Tibial nerve (tissue), 4 donors: Measurements from ENCODE around the gene NOP53.
"Not testable (repeated sequence)": the region's sequence is repeated elsewhere in the genome, so short reads cannot be mapped to it uniquely, and the experiment has no call there.

Experiments
- EP300 ChIP-seq, 2 donors: sonication (generic); formaldehyde crosslinking; IDR thresholded peaks; one replicate each; pipeline ENCODE4 v1.6.1; 2017; ENCODE audit warnings: antibody characterized with exemption in 2 of 2, mild to moderate bottlenecking in 1 of 2
- POLR2A ChIP-seq, 2 donors: fragments of 450-650 bp; IDR thresholded peaks; one replicate each; pipeline ENCODE4 v1.6.1; 2017; ENCODE audit warnings: antibody characterized with exemption in 2 of 2, mild to moderate bottlenecking in 2 of 2, moderate library complexity in 2 of 2
- TF ChIP-seq, protein P1 (sequence below), 5 experiments: fragments of 200-600 bp in 3 of 5; fragments of 450-650 bp in 2 of 5; sonication (generic) in 3 of 5; IDR thresholded peaks; one replicate each; pipeline ENCODE4 v1.5.1; 2016 to 2019; ENCODE audit warnings: antibody characterized with exemption in 5 of 5, mild to moderate bottlenecking in 3 of 5, moderate library complexity in 2 of 5

DNA sequence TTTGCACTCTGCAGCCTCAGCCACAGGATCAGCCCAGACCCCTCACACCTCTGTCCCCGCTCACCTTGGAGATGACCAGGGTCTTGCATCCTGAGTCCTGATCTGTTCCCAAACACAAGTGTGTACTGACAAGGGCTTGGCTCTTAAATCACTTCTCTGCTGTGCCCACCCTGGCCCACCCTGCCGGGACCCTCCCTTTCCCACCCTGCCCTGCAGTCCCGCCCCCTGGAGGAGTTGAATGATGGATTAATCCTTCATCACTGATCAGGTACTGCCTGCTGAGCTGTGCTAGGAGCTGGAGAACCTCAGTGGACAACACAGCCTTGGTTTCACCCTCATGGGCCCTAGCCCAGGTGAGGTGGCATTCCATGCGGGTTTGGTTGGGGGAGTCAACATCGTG lies 59.1 kb downstream of the NOP53 start, which contains the start of gene TPRX1:
- not testable (repeated sequence) for TF ChIP-seq POLR2A, EP300 (IDR thresholded peaks at IDR 0.05)
- TF ChIP-seq, protein P1, sequence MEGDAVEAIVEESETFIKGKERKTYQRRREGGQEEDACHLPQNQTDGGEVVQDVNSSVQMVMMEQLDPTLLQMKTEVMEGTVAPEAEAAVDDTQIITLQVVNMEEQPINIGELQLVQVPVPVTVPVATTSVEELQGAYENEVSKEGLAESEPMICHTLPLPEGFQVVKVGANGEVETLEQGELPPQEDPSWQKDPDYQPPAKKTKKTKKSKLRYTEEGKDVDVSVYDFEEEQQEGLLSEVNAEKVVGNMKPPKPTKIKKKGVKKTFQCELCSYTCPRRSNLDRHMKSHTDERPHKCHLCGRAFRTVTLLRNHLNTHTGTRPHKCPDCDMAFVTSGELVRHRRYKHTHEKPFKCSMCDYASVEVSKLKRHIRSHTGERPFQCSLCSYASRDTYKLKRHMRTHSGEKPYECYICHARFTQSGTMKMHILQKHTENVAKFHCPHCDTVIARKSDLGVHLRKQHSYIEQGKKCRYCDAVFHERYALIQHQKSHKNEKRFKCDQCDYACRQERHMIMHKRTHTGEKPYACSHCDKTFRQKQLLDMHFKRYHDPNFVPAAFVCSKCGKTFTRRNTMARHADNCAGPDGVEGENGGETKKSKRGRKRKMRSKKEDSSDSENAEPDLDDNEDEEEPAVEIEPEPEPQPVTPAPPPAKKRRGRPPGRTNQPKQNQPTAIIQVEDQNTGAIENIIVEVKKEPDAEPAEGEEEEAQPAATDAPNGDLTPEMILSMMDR (IDR thresholded peaks at IDR 0.05): not testable (repeated sequence)
